K562 (cell line): ENCODE measurements around the gene SMIM29. TPM values are rescaled to one million over a fixed set of nuclear protein-coding genes. Genes with fewer than 3 reads are reported as not detected.

ENCODE experiments used
- ARID1B ChIP-seq: fragments of 450-650 bp; IDR thresholded peaks from 2 replicates; pipeline ENCODE4 v1.6.1; 2016; ENCODE audit warnings: antibody characterized with exemption, mild to moderate bottlenecking, inconsistent platforms
- CEBPZ ChIP-seq: fragments of 150-350 bp; IDR thresholded peaks from 2 replicates; pipeline ENCODE4 v1.6.1; 2014; ENCODE audit warnings: low read depth, mild to moderate bottlenecking, low read length, borderline replicate concordance
- CSDE1 ChIP-seq, 2 experiments: fragments of 450-650 bp; IDR thresholded peaks; 2 replicates each; pipeline ENCODE4 v1.6.1; 2016; ENCODE audit warnings: mild to moderate bottlenecking in 1 of 2
- DPF2 ChIP-seq: fragments of 450-650 bp; IDR thresholded peaks from 2 replicates; pipeline ENCODE4 v1.6.1; 2016
- E2F3 ChIP-seq: fragments of 250-450 bp; sonication (Bioruptor Pico); IDR thresholded peaks from 2 replicates; pipeline ENCODE4 v1.4.0; 2020; ENCODE audit warnings: mild to moderate bottlenecking
- E4F1 ChIP-seq: fragments of 250-450 bp; sonication (Bioruptor Pico); IDR thresholded peaks from 2 replicates; pipeline ENCODE4 v1.5.0; 2021; ENCODE audit warnings: mild to moderate bottlenecking, borderline replicate concordance
- FOS ChIP-seq: IDR thresholded peaks from 3 replicates; pipeline ENCODE4 v1.6.1; 2011; ENCODE audit not compliant: insufficient read length; ENCODE audit errors: extremely low read depth
- FOXO4 ChIP-seq: fragments of 450-650 bp; formaldehyde crosslinking; IDR thresholded peaks from 2 replicates; pipeline ENCODE4 v1.4.0; 2020; ENCODE audit warnings: mild to moderate bottlenecking, moderate library complexity
- KDM4B ChIP-seq, 2 experiments: fragments of 450-650 bp in 1 of 2; sonication (generic) in 1 of 2; IDR thresholded peaks; 2 replicates each; pipeline ENCODE4 v1.6.1; 2016 to 2017; ENCODE audit warnings: borderline replicate concordance in 2 of 2, antibody characterized with exemption in 1 of 2, low read depth in 1 of 2, mild to moderate bottlenecking in 1 of 2
- L3MBTL2 ChIP-seq: fragments of 450-650 bp; IDR thresholded peaks from 2 replicates; pipeline ENCODE4 v1.6.1; 2016; ENCODE audit warnings: mild to moderate bottlenecking, moderate library complexity
- MAFG ChIP-seq: fragments of 450-650 bp; conservative IDR thresholded peaks from 2 replicates; pipeline ENCODE4 v1.6.1; 2016; ENCODE audit warnings: missing genetic modification characterization, missing compliant biosample characterization
- MIER1 ChIP-seq: fragments of 450-650 bp; IDR thresholded peaks from 2 replicates; pipeline ENCODE4 v1.6.1; 2016; ENCODE audit warnings: antibody characterized with exemption, mild to moderate bottlenecking, low read depth
- MYC ChIP-seq, 2 experiments: fragments of 250-450 bp in 1 of 2; sonication (Bioruptor Pico) in 1 of 2; IDR thresholded peaks; 2 replicates each; pipeline versions ENCODE4 v1.5.1 to v1.6.1; 2012 to 2021; ENCODE audit warnings: low read depth in 2 of 2, borderline replicate concordance in 1 of 2, improper control_type of control experiment in 1 of 2, low read length in 1 of 2, mild to moderate bottlenecking in 1 of 2, moderate library complexity in 1 of 2
- RBM17 ChIP-seq: fragments of 200-400 bp; formaldehyde crosslinking; IDR thresholded peaks from 2 replicates; pipeline ENCODE4 v1.6.1; 2017; ENCODE audit warnings: low read depth, mild to moderate bottlenecking, low read length, borderline replicate concordance
- RCOR1 ChIP-seq, 2 experiments: IDR thresholded peaks; 2 replicates each; pipeline ENCODE4 v1.6.1; 2012; ENCODE audit warnings: low read depth in 2 of 2, low read length in 2 of 2, borderline replicate concordance in 1 of 2, improper control_type of control experiment in 1 of 2
- THRAP3 ChIP-seq: fragments of 450-650 bp; IDR thresholded peaks from 2 replicates; pipeline ENCODE4 v1.6.1; 2016; ENCODE audit warnings: mild to moderate bottlenecking, inconsistent platforms, borderline replicate concordance
- TRIM24 ChIP-seq, 2 experiments: fragments of 450-650 bp; IDR thresholded peaks; 2 replicates each; pipeline ENCODE4 v1.6.1; 2016
- ZBTB17 ChIP-seq: fragments of 450-650 bp; formaldehyde crosslinking; IDR thresholded peaks from 2 replicates; pipeline ENCODE4 v1.4.0; 2020; ENCODE audit warnings: mild to moderate bottlenecking
- ZNF12 ChIP-seq: sonication (generic); formaldehyde crosslinking; IDR thresholded peaks from 2 replicates; pipeline ENCODE4 v1.4.0; 2020; ENCODE audit warnings: mild to moderate bottlenecking, missing genetic modification reagents
- ZNF586 ChIP-seq: fragments of 450-650 bp; formaldehyde crosslinking; conservative IDR thresholded peaks from 2 replicates; pipeline ENCODE4 v1.4.0; 2020; ENCODE audit warnings: mild to moderate bottlenecking, moderate library complexity
- ZNF76 ChIP-seq: fragments of 250-450 bp; sonication (Bioruptor Pico); IDR thresholded peaks from 2 replicates; pipeline ENCODE4 v1.4.0; 2020; ENCODE audit warnings: mild to moderate bottlenecking, moderate library complexity, borderline replicate concordance
- ZZZ3 ChIP-seq: fragments of 450-650 bp; IDR thresholded peaks from 2 replicates; pipeline ENCODE4 v1.6.1; 2016; ENCODE audit warnings: antibody characterized with exemption, mild to moderate bottlenecking, moderate library complexity
- polyA plus RNA-seq, 8 experiments: library from polyadenylated mRNA; depleted of rRNA in 4 of 8; stranded (reverse) in 5 of 8; unstranded in 3 of 8; fragments of >200 nt; fragmentation: Nextera tagmentation in 2 of 8; fragmentation: Illumina TruSeq in 1 of 8; extraction: Ambion mirVana in 2 of 8; extraction: Trizol in 1 of 8; gene quantifications; 2 replicates each; pipeline versions ENCODE4 v1.2.1 to v1.2.3, GENCODE V29; 2011 to 2014; ENCODE audit warnings: inconsistent platforms in 1 of 8, missing spikeins in 1 of 8
- total RNA-seq, 7 experiments: library from RNA; depleted of rRNA in 6 of 7; stranded (reverse); fragments of >200 nt in 6 of 7; fragmentation: Illumina TruSeq in 2 of 7; extraction: Trizol in 2 of 7; gene quantifications; 2 replicates each; pipeline versions ENCODE4 v1.2.1 to v1.2.3, GENCODE V29; 2011 to 2021; ENCODE audit warnings: low replicate concordance in 1 of 7

Gene SMIM29
- total and polyA plus RNA-seq, 9 of the 15 experiments (the other 6 are each of a cell fraction or from before 2014, with no cell fraction given), result 6.5 to 36.7 (median 20.9) TPM

- TF ChIP-seq THRAP3, result no peak
- peak in 1 of 2 experiments; percentile 13; a peak in 1 of 4 replicates for TF ChIP-seq TRIM24 (IDR thresholded peaks at IDR 0.05)
- TF ChIP-seq ZNF586 (CRISPR knock-in tag), result no peak
- no peak for TF ChIP-seq ZBTB17
- no peak for TF ChIP-seq ZZZ3
- 0 out of 2 replicates have a peak, but pooled peaks have one; percentile 37 for TF ChIP-seq MIER1
- TF ChIP-seq CEBPZ, result no peak
- TF ChIP-seq KDM4B (IDR thresholded peaks at IDR 0.05; ENCODE audit: borderline replicate concordance in 2 of 2, low read depth in 1 of 2), result no peak
- TF ChIP-seq ARID1B, result 0 out of 2 replicates have a peak, but pooled peaks have one; percentile 32
- no peak for TF ChIP-seq L3MBTL2
- TF ChIP-seq ZNF12, result no peak
- TF ChIP-seq MAFG (tag), result no peak
- TF ChIP-seq FOXO4 (CRISPR knock-in tag), result no peak
- TF ChIP-seq CSDE1 (IDR thresholded peaks at IDR 0.05), result 0 out of 4 replicates have a peak, but pooled peaks of 1 of the 2 experiments have one; percentile 34
- no peak for TF ChIP-seq RBM17
- no peak for TF ChIP-seq ZNF76 (CRISPR knock-in tag)
- TF ChIP-seq RCOR1 (IDR thresholded peaks at IDR 0.05; ENCODE audit: borderline replicate concordance in 1 of 2, low read depth in 2 of 2, low read length in 2 of 2), result peak in 1 of 2 experiments; percentile 58; a peak in 2 of 4 replicates
- TF ChIP-seq E4F1 (CRISPR knock-in tag), result no peak
- TF ChIP-seq MYC (IDR thresholded peaks at IDR 0.05; ENCODE audit: low read depth, low read length), result no peak
- TF ChIP-seq MYC (CRISPR knock-in tag; IDR thresholded peaks at IDR 0.05; ENCODE audit: borderline replicate concordance, low read depth), result no peak
- no peak for TF ChIP-seq E2F3 (CRISPR knock-in tag)
- TF ChIP-seq DPF2, result peak; percentile 67
- no peak for TF ChIP-seq FOS
Observed at GRCh38 chr6:34223381-34223955, 25.3 kb downstream of the SMIM29 start (continued).
